ENCODE results near the gene GARS1.

- no peak for TF ChIP-seq CTCF (IDR thresholded peaks at IDR 0.05; ENCODE audit: insufficient read depth, low read length)
- no peak for TF ChIP-seq POLR2AphosphoS5 (IDR thresholded peaks at IDR 0.05; ENCODE audit: low read depth)
Observed at GRCh38 chr7:30682212-30683083, 87.8 kb downstream of the GARS1 start, which contains the start of gene CRHR2.

Data from HL-60 (cell line).